ENCODE results near the gene CRYBG3. TPM values are rescaled to one million over a fixed set of nuclear protein-coding genes. Genes with fewer than 3 reads are reported as not detected.

The CRYBG3 gene
- total and polyA plus RNA-seq, 2 of the 13 experiments (the other 11 are each of a cell fraction or from before 2014, with no cell fraction given) = 3.8 to 15.9 TPM

- TF ChIP-seq NFAT5 (CRISPR knock-in tag; IDR thresholded peaks at IDR 0.05) (0 out of 2 replicates have a peak, but pooled peaks have one; percentile 39), CSRNP1 (CRISPR knock-in tag; IDR thresholded peaks at IDR 0.05) (0 out of 2 replicates have a peak, but pooled peaks have one; percentile 56), ZNF784 (CRISPR knock-in tag; IDR thresholded peaks at IDR 0.05; ENCODE audit: borderline replicate concordance) (0 out of 2 replicates have a peak, but pooled peaks have one; percentile 26), ZBTB38 (CRISPR knock-in tag; IDR thresholded peaks at IDR 0.05) (peak; percentile 53; the same call in 1 of the 2 replicates), ZNF101 (CRISPR knock-in tag; IDR thresholded peaks at IDR 0.05; ENCODE audit: borderline replicate concordance, low read depth) (no peak), SP1 (IDR thresholded peaks at IDR 0.05) (no peak), SP1 (CRISPR knock-in tag; IDR thresholded peaks at IDR 0.05) (no peak), ZNF607 (CRISPR knock-in tag; IDR thresholded peaks at IDR 0.05; ENCODE audit: borderline replicate concordance) (no peak), TBL1XR1 (IDR thresholded peaks at IDR 0.05; ENCODE audit: borderline replicate concordance, low read length, partially characterized antibody) (no peak), FOXJ3 (CRISPR knock-in tag; IDR thresholded peaks at IDR 0.05; ENCODE audit: borderline replicate concordance) (peak; percentile 42; the same call in 1 of the 2 replicates), ZNF589 (CRISPR knock-in tag; conservative IDR thresholded peaks at IDR 0.05) (0 out of 2 replicates have a peak, but pooled peaks have one; percentile 70), CAMTA2 (CRISPR knock-in tag; IDR thresholded peaks at IDR 0.05; ENCODE audit: borderline replicate concordance) (peak; percentile 73; the same call in 1 of the 2 replicates), NFYB (CRISPR knock-in tag; IDR thresholded peaks at IDR 0.05) (no peak), ARID5B (CRISPR knock-in tag; IDR thresholded peaks at IDR 0.05) (peak; percentile 43; the same call in 1 of the 2 replicates), JUNB (CRISPR knock-in tag; IDR thresholded peaks at IDR 0.05; ENCODE audit: borderline replicate concordance) (no peak)
Measured at GRCh38 chr3:97971679-97972567, 150.1 kb downstream of the CRYBG3 start, which contains the start of gene RIOX2 (continued).
